ENCODE data around the gene UMODL1. TPM values are rescaled to one million over a fixed set of nuclear protein-coding genes. Genes with fewer than 3 reads are reported as not detected.

UMODL1 gene
- total and polyA plus RNA-seq, 2 donors (not counting 1 experiment from before 2014, with no cell fraction given), result not detected

GRCh38 chr21:42120101-42120902 lies 49.2 kb downstream of the UMODL1 start:
- H3K9me3 ChIP-seq (ENCODE audit: control insufficient read depth, insufficient read depth, low read depth, low read length), result no peaks in the 10 kb centered on the region
- peaks cover 2% of the 10 kb centered on the region for H3K4me1 ChIP-seq (ENCODE audit: control insufficient read depth, extremely low read depth, insufficient read depth, low read length)
- H3K79me2 ChIP-seq (ENCODE audit: control insufficient read depth, insufficient read depth, low read length), result no peaks in the 10 kb centered on the region
- no peak overlapping the region for H3K9ac ChIP-seq (ENCODE audit: insufficient read depth, low read length)
- no peak for TF ChIP-seq EZH2 (IDR thresholded peaks at IDR 0.05; ENCODE audit: low read length, missing control alignments)
- TF ChIP-seq, protein P1, sequence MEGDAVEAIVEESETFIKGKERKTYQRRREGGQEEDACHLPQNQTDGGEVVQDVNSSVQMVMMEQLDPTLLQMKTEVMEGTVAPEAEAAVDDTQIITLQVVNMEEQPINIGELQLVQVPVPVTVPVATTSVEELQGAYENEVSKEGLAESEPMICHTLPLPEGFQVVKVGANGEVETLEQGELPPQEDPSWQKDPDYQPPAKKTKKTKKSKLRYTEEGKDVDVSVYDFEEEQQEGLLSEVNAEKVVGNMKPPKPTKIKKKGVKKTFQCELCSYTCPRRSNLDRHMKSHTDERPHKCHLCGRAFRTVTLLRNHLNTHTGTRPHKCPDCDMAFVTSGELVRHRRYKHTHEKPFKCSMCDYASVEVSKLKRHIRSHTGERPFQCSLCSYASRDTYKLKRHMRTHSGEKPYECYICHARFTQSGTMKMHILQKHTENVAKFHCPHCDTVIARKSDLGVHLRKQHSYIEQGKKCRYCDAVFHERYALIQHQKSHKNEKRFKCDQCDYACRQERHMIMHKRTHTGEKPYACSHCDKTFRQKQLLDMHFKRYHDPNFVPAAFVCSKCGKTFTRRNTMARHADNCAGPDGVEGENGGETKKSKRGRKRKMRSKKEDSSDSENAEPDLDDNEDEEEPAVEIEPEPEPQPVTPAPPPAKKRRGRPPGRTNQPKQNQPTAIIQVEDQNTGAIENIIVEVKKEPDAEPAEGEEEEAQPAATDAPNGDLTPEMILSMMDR (conservative IDR thresholded peaks at IDR 0.05 in 1 of 2, IDR thresholded peaks at IDR 0.05 in 1 of 2; ENCODE audit: low read depth in 1 of 2, low read length in 2 of 2), result no peak
- no peak overlapping the region for H3K27ac ChIP-seq (ENCODE audit: insufficient read depth, low read length)
- DNase-seq (ENCODE audit: low read depth in 2 of 2), result no peak
- peaks cover 26% of the 10 kb centered on the region for H3K27me3 ChIP-seq (ENCODE audit: control insufficient read depth, insufficient read depth, low read length)
- H3K36me3 ChIP-seq (ENCODE audit: control insufficient read depth, insufficient read depth, low read length), result no peaks in the 10 kb centered on the region
- H4K20me1 ChIP-seq (ENCODE audit: control insufficient read depth, extremely low read depth, insufficient read depth, low read length), result no peaks in the 10 kb centered on the region
- H3K4me2 ChIP-seq (ENCODE audit: extremely low read depth, insufficient read depth, low read length), result no peak overlapping the region
- no peak overlapping the region for H2AFZ ChIP-seq (ENCODE audit: low read length)
- H3K4me3 ChIP-seq (replicated peaks in 1 of 4; ENCODE audit: control extremely low read depth in 1 of 4, insufficient read depth in 1 of 4, low read depth in 3 of 4, low read length in 4 of 4), result no peak overlapping the region

GRCh38 chr21:42120903-42121535 lies 49.9 kb downstream of the UMODL1 start:
- H3K9me3 ChIP-seq (ENCODE audit: control insufficient read depth, insufficient read depth, low read depth, low read length), result no peaks in the 10 kb centered on the region
- no peak overlapping the region for H2AFZ ChIP-seq (ENCODE audit: low read length)
- no peaks in the 10 kb centered on the region for H3K36me3 ChIP-seq (ENCODE audit: control insufficient read depth, insufficient read depth, low read length)
- peaks cover 2% of the 10 kb centered on the region for H3K4me1 ChIP-seq (ENCODE audit: control insufficient read depth, extremely low read depth, insufficient read depth, low read length)
- H3K27me3 ChIP-seq (ENCODE audit: control insufficient read depth, insufficient read depth, low read length), result peaks cover 26% of the 10 kb centered on the region
- H3K9ac ChIP-seq (ENCODE audit: insufficient read depth, low read length), result no peak overlapping the region
- DNase-seq (ENCODE audit: low read depth in 2 of 2), result no peak
- no peak overlapping the region for H3K4me3 ChIP-seq (replicated peaks in 1 of 4; ENCODE audit: control extremely low read depth in 1 of 4, insufficient read depth in 1 of 4, low read depth in 3 of 4, low read length in 4 of 4)
- no peak overlapping the region for H3K4me2 ChIP-seq (ENCODE audit: extremely low read depth, insufficient read depth, low read length)
- TF ChIP-seq, protein P1 (conservative IDR thresholded peaks at IDR 0.05 in 1 of 2, IDR thresholded peaks at IDR 0.05 in 1 of 2; ENCODE audit: low read depth in 1 of 2, low read length in 2 of 2), result no peak
- TF ChIP-seq EZH2 (IDR thresholded peaks at IDR 0.05; ENCODE audit: low read length, missing control alignments), result no peak
- H3K27ac ChIP-seq (ENCODE audit: insufficient read depth, low read length), result no peak overlapping the region
- H3K79me2 ChIP-seq (ENCODE audit: control insufficient read depth, insufficient read depth, low read length), result no peaks in the 10 kb centered on the region
- no peaks in the 10 kb centered on the region for H4K20me1 ChIP-seq (ENCODE audit: control insufficient read depth, extremely low read depth, insufficient read depth, low read length)

DNA sequence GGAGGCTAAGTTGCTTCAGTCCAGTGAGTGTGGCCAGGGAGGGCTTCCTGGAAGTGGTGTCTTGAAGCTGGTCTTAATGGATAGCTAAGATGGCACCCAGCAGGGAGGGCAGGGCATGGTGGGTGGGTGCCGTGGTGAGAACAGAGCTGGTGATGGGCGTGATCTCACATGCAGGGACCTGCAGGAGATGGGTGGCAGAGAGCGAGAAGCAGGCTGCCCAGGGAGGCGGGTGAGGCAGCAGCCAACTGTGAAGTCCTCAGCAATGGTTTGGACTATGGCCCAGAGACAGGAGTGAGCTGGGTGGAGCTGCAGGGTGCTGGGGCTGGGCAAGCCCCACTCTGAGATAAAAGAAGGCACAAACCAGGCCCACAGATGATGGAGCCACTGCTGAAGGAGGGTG lies 50.7 kb downstream of the UMODL1 start:
- no peak for DNase-seq (ENCODE audit: low read depth in 2 of 2)
- Histone ChIP-seq H3K27me3 (ENCODE audit: control insufficient read depth, insufficient read depth, low read length) (peaks cover 26% of the 10 kb centered on the region), H3K27ac (ENCODE audit: insufficient read depth, low read length) (no peak overlapping the region), H4K20me1 (ENCODE audit: control insufficient read depth, extremely low read depth, insufficient read depth, low read length) (no peaks in the 10 kb centered on the region), H3K4me2 (ENCODE audit: extremely low read depth, insufficient read depth, low read length) (no peak overlapping the region), H3K9ac (ENCODE audit: insufficient read depth, low read length) (no peak overlapping the region), H3K4me3 (replicated peaks in 1 of 4; ENCODE audit: control extremely low read depth in 1 of 4, insufficient read depth in 1 of 4, low read depth in 3 of 4, low read length in 4 of 4) (no peak overlapping the region), H3K79me2 (ENCODE audit: control insufficient read depth, insufficient read depth, low read length) (no peaks in the 10 kb centered on the region), H3K36me3 (ENCODE audit: control insufficient read depth, insufficient read depth, low read length) (no peaks in the 10 kb centered on the region), H3K4me1 (ENCODE audit: control insufficient read depth, extremely low read depth, insufficient read depth, low read length) (peaks cover 2% of the 10 kb centered on the region), H3K9me3 (ENCODE audit: control insufficient read depth, insufficient read depth, low read depth, low read length) (no peaks in the 10 kb centered on the region), H2AFZ (ENCODE audit: low read length) (no peak overlapping the region)
- TF ChIP-seq, protein P1 (conservative IDR thresholded peaks at IDR 0.05 in 1 of 2, IDR thresholded peaks at IDR 0.05 in 1 of 2; ENCODE audit: low read depth in 1 of 2, low read length in 2 of 2), result no peak
- no peak for TF ChIP-seq EZH2 (IDR thresholded peaks at IDR 0.05; ENCODE audit: low read length, missing control alignments)

Data from fibroblast of lung (primary cell).